NCI-H1092 (cell line): ENCODE measurements around the gene HS6ST1.
"Not testable (repeated sequence)": the region's sequence is repeated elsewhere in the genome, so short reads cannot be mapped to it uniquely, and the experiment has no call there.

Experiments used
- DNase-seq: peaks from one replicate; lab custom pipeline; 2025; lab: John Stamatoyannopoulos, UW

The HS6ST1 gene

DNA sequence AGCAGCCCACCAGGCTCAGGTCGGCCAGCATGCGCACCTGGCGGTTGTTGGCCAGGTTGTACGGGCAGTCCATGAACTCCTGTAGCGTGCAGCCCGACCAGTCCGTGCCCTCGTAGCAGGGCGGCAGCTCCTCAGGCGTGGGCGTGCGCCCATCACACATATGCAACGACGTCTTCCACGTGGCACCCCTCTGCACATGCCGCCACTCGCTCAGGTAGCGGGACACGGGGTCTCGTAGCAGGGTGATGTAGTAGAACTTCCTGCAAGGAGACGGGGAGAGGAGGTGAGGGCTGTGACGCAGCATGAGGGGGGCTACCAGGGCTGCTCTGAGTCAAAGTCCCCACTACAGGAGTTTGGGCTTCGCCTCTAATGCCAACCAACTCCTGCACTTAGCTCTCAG is 50.1 kb downstream of the HS6ST1 start:
- not testable (repeated sequence) for DNase-seq

DNA sequence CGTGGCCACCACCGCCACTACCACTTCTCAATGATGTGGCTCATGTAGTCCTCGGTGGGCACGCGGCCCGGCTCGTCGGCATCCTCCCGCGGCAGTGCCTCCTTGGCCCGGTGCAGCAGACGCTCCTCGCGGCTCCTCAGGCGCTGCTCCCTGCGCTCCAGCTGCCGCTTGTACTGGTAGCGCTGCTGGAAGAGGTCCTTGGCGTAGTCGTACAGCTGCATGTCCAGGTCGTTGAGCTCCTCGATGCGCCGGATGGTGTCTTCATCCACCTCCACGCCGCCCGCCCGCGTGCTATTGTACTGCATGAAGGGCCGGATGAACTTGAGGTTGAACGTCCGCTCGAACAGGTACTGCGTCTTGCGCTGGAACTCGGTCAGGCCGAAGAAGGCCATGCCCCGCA is 50.5 kb downstream of the HS6ST1 start:
- not testable (repeated sequence) for DNase-seq

DNA sequence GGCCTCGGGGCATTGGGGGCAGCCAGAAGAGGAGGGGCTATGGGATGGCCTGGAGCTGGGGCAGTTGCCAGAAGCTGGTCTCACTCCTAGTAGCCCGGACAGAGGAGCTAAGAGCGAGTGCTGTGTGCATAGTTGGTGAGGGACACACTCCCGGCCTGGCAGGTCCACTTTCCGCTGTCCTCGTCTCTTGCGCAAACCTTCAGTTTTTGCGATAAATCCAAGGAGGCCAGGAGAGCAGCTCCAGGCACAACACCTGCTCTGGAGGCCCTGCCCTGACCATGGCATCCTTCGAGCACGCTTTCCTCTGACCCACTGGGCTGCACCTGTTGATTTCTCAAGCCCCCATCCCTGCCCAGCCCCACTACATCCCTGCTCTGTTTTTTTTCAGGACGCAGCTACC is 51.0 kb downstream of the HS6ST1 start:
- DNase-seq, result not testable (repeated sequence)

DNA sequence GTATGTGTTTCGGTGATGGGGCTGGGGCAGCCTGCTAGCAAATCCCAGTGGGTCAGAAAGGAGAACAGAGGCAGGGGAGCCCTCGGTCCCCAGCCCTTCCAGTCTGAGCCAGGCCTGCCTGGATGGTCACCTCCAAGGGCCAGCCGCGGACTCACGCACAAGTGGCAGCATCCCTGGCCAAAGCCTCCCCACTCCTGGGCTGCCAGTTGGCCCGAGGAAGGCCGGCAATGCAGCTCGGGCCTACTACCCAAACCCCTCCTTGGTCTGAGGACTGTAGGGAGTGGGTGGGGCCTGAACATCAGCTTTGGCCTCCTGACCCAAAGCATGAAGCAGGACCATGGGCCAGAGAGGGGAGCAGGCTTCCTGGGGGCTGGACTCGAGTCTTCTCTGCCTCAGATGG is 51.5 kb downstream of the HS6ST1 start:
- not testable (repeated sequence) for DNase-seq

DNA sequence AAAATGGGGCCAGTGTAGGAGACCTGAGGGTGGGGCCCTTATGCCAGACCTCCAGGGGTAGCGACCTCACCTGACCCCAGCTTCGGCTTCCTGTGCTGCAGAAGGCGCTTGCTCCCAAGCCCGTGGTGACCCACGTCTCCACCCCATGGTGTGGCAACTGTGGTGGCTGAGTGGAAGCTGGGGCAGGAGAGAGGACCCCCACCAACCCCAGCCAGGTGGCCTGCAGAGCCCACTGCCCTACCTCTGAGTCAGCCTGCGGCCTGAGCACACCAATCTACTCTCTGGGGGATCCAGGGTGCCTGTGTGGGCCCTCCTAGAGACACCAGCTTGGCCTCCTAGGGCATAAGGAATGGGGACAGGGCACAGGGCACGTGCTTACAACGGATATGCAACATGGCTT is 52.2 kb downstream of the HS6ST1 start:
- DNase-seq, result not testable (repeated sequence)

DNA sequence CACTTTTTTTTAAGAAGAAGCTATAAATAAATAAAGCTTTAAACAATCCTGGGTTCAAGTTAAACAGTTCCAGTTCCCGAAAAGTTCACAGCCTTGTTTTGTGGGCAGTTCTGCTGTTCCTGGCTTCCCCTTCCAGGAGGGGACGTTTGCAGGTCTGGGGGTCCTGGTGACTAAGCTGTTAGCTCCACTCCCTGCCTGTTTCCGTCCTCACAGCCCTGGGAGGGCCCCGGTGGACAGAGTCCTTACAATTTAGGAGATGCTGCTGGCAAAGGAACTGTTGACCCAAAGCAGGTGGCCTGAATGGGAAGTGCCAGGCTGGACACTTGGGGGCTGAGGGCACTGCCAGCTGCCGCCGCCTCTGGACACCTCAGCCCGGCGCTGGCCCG is 53.1 kb downstream of the HS6ST1 start:
- DNase-seq, result not testable (repeated sequence)

DNA sequence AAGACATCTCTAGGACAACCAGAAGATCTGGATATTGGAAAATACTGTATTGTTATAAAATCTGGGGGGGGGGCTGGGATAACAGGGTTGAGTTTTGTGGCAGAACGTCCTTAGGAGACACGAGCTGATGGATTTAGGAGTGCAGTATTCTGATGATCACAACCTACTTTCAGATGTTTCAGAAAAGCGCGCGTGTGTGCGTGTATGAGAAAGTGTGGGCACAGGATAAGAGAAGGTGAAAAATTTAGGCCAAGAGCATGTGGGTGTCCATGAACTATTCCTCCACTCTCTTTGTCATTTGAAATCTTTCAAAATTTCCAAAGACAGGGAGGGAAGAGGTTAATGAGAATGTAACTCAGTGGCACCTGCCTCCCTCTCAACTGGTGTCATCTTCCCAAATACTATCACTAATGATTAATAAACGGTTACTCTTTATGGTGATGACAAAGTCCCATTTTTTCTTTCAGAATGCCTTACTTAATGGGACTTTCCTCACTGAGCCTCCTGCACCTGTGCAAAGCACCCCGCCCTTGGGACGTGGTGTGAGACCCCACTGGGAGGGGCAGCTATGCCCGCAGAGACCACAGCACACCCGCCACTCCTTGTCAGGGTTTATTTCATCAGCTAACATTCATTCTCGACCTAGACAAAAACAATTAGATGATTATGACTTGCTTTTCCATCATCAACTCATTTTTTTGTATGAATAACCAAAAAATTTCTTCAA is 53.6 kb downstream of the HS6ST1 start:
- no peak for DNase-seq

DNA sequence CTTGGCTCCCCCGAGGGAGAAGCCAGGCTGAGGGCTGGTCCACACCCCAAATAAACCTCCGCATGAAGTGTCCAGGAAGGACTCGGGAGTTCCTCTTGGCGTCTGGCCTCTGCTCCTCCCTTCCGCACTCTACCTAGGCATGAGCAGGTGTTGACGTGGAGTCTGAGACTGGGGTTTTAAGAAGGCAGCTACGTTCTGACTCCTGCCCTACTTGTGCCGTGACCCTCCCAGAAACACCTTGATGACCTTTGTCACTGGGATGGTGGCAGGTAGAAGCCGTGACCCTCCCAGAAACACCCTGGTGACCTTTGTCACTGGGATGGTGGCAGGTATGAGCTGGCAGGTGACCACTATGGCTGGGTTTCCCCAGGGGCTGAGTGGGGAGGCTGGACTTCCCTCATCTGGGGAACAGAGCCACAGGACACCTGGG is 54.8 kb downstream of the HS6ST1 start:
- no peak for DNase-seq

DNA sequence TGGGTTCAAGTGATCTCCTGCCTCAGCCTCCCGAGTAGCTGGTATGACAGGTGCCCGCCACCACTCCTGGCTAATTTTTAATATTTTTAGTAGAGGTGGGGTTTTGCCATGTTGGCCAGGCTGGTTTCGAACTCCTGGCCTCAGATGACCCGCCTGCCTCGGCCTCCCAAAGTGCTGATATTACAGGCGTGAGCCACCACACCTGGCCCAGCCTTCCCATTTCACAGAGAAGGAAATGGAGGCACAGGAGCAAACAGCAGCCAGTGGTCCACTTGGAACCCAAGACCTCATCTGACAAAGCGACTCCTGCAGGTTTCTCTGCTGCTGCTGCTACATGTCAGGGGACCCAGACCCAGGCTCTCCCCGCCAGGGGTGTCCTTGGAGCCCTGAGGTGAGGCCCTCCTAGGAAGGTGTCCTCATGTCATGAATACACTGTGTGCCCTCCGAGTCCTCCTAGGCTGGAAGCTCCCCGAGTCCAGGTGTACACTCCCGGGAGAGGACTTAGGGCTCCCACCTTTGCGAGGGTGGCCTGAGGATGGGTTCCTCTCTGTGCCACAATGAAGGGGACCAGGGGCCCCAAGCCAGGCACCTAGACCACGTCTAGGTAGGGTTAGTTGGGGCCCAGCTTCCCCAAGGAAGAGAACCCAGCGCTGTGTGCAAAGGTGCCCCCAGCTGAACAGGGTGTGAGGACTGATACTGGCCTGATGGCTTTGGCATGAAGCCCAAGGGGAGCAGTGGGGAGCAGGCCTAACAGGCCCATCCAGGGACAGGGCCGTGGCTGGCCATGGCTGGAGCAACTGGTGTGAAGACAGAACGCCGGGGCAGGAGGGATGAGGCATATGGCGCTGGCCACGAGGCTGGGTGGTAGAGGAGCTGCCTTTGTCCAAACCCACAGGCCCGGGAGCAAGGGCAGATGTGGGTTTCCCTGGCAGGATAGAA is 56.1 kb downstream of the HS6ST1 start:
- DNase-seq, result no peak

DNA sequence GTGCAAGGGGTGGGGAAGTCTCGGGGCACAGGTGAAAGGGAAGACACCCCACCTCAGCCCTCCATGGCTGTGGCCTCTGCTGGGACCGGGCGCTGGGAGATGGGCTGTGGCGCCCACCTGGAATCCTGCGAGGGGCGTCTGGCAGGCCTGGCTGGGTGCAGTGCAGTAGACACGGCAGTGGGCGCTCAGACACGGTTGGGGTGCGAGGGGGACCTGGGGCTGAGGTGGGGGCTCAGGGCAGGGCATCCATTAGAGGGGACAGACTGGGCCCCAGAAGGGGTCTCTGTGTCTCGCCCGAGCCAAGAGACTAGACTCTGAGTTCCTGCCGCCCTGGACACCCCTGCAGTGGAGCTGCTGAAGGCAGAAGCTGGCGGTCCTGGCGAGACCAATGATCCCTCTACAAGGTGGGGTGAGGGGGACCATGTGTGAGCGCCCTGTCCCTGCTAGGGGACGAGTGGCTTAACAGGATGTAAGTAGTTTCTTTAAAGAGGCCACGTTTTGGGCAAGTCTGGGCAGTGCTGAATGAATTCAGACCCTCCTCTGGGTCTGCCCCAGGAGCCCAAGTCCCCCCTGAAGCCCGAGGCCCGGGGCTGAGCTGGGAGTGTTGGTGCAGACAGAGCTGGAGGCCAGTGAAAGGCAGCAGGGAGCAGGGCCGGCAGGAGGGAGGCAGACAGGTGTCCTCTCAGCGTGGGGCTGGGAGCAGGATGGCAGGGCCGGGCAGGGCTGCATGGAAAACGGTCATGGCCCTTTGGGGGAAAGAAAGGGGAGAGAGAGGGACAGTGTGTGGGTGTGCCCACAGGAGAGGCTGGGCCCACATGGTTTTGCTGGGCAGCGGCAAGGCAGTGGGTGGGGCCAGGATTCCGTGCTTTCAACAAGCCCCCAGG is 57.2 kb downstream of the HS6ST1 start:
- DNase-seq, result no peak

DNA sequence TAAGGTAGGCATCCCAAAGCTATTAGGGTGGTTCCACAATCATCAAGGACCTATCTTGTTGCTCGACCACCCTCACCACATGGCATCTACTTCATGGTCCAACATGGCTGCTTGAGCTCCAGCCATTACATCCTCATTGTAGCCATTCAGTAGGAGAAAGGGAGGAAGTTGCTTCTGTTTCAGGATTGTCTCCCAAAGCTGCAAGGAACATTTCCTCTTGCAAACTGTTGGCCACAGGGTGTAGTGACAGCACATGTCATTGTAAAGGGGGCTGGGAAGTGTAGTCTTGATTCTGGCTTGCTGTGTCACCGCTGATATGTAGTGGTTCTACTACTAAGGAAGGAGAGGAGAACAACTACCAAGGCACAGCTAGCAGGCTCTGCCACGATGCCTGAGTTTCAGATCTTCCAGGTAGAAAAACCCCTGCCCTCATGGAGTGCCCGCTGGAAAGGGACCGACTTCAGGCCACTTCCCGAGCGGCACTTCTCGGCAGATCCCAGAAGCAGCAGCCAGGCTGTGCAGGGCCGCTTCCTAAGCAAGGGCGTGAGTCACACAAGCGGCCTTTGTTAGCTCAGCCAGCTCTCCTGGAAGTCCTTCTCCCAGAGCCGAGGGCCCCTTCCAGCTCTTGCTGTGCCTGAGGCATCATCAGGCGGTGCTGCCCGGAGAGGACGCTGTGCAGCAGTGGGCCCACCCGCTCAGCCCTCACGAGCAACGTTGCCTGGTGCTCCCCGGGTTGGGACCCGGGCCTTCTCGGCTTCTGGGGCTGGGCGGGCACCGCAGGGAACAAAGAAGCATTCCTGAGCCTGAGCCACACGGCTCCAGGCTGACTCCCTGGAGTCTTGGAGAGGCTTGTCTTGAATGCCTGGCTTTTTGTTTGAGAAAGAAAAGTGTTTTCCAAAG is 58.2 kb downstream of the HS6ST1 start:
- no peak for DNase-seq

DNA sequence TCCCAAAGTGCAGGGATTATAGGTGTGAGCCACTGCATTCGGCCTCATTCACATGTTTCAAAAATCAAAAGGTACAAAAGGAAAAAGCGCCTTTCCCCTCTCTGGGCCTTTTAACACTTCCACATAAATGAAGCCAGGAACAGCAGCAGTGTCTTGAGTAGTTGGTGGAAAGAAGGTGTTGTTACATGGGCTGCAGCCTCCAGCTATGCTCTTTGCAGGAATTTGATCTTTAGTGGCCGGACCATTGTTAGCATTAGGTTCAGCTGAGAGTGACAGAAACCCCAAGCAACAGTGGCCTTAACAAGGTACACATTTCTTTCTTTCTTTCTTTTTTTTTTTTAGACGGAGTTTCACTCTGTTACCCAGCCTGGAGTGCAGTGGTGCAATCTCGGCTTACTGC is 59.1 kb downstream of the HS6ST1 start:
- DNase-seq, result no peak

DNA sequence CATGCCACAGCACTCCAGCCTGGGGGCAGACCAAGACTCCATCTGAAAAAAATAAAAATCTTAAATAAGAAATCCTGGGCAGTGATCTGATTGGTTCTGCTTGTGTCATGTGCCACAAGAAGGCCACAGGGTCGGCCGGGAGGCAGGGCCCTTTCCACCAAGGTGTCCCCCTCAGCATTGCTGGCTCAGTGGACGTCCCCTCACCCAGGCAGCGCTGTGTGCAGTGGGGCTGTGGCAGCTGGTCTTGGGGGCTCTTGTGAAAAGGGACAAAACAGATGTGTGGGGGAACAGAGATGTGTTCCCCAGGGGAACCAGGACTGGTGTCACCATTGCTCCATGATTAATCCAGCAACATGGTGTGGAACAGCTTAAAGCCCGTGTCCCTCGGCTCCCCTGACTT is 60.5 kb downstream of the HS6ST1 start:
- DNase-seq, result no peak

DNA sequence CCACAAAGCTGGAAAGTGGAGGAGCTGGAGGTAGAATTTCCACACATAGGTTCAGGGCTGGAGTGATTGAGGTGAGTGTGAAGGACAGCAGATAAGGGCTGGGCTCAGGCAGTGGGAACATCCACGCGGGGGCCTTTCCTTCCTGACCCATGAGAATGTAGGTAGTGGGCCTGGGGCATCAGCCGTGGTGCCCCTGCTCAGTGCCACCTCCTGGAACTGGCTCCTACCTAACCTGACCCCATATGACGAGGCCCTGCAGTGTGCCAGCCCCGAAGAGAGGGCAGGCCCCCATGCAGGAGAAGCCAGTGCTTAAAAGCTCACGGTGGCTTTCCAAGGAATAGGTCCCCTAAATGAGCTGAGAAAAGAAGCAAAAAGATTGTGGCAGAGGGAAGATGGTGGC is 66.2 kb downstream of the HS6ST1 start:
- DNase-seq, result no peak

DNA sequence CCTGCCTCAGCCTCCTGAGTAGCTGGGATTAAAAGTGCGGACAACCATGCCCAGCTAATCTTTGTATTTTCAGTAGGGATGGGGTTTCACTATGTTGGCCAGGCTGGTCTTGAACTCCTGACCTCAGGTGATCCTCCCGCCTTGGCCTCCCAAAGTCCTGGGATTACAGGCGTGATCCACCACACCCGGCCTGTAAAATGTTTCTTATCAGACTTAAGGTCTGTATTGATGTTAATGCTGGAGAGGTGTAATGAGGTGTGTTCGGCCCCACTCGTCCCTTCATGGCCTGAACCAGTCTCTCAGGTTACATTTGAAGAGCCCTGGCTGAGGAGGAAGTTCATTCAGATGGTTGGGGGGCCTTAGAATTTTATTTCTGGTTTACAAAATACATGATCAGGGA is 66.6 kb downstream of the HS6ST1 start:
- not testable (repeated sequence) for DNase-seq

DNA sequence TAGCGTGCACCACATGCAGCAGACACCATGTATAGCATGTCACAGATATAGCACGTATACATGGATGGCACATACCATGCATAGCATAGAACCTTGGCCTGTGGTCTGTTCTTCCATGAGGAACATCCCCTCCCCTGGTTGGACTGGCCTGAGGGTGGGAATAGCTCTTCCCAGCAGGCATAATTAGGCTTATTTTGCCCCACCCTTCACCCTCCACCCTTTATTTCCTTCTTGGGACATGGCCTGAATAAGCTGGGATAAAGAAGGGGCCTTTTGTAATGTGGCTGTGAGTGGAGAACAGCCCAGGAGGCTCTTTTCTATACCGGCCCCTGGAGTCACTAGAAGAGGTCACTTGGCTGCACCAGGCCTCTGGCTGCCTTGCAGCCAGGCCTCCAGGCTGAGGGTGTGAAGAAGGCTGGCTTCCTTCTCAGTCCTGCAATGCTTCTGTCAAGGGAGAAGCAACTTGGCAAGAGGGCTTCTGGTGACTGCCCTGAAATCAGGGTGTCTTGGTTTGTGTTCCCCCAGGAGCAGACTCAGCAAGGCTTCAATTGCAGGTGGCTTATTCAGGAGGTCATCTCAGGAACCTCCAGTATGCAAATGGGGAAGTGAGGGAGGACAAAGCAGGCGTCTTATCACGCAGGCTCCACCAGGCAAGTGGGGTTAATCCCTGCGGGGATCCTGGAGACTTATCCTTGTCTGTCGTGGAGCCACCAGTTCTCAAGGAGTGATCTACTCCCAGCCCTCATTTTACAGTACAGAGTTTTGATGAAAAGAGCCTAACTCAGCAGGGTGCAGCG is 68.2 kb downstream of the HS6ST1 start:
- DNase-seq, result no peak

DNA sequence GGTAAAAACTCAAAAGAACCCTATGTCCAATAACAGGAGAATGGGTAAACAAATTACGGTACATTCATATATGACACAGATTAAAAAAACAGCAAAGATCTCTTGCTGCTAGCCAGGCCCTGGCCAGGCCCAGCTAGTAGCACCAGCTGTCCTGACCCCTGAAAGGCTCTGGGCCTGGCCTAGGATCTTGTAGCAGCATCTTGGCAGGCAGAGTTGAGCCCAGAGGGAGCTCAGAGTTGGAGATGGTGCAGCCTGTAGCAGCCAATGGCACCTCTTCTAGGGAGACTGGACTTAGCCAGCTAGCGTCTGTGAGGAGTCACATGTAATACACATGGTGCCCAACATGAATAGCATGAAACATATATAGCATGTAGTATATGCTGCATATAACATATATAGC is 69.1 kb downstream of the HS6ST1 start:
- DNase-seq, result no peak

DNA sequence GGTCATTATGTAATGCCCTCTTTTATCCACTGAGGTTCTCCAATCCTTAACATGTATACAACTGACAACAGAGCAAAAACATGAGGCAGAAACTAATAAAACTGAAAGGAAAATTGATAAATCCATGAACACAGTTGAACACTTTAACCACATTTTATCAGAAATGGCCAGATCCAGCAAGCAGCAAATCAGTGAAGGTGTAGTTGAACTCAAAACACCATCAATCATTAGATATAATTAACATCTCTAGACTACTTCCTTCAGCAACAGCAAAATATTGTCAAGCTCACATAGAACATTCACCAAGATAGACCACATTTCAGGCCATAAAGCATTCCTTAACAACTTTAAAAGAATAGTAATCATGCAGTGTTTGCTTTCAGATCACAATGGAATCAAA is 72.9 kb downstream of the HS6ST1 start:
- no peak for DNase-seq

DNA sequence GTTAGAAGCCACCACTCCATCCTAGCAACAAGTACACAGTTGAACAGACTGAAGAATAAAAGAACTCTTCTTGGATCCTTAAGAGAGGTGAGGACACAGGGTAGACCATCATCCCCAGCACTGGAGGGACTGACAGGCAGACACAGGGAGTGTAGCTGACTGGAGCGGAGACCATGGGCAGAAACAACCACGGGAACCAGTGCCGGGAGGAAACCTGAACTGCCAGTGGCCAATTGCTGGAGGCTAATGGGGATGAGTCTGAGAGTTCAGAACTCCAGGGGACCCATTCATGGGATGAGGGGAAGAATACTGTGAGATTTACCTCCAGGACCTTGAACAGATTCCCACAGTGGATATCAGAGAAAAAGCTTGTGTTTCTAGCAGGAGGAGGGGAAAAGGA is 76.8 kb downstream of the HS6ST1 start:
- no peak for DNase-seq
